K562 (cell line): ENCODE data around the gene ADCY9. TPM values are rescaled to one million over a fixed set of nuclear protein-coding genes. Genes with fewer than 3 reads are reported as not detected.

Source experiments
- ATAC-seq: fragments of 200-7000 bp; cut with Tn5 transposase; 3 replicates; pipeline ENCODE4 v1.9.1; 2020; ENCODE audit warnings: moderate library complexity
- BruUV-seq: library from RNA; stranded (reverse); fragments of 400-500 nt; replicated peaks from 2 replicates; lab custom pipeline; 2021; lab: Mats Ljungman, UMichigan
- CTCF ChIA-PET: fragments of 300-600 bp; formaldehyde crosslinking; extraction: SDS; loops from one replicate; lab custom pipeline; 2021; ENCODE audit warnings: low intra/inter-chr PET ratio; lab: Yijun Ruan, JAX
- POLR2A ChIA-PET: fragments of 300-600, 350-650 bp; sonication (Branson Sonifier 250); formaldehyde crosslinking; extraction: SDS; loops from one replicate; lab custom pipeline; 2021; ENCODE audit warnings: antibody characterized with exemption, inconsistent platforms; lab: Yijun Ruan, JAX
- DNase-seq, 4 experiments: peaks; one replicate each; pipeline versions ENCODE4 v3.0.0 to v3.0.0-alpha.2; 2011 to 2018; ENCODE audit warnings: low spot score in 3 of 4, mixed read lengths in 3 of 4; ENCODE audit errors: extremely low read depth in 1 of 4
- FAIRE-seq: peaks from 2 replicates; lab custom pipeline; 2011; peaks lifted over from hg19 to GRCh38; lab: Jason Lieb, UNC
- H2AFZ ChIP-seq: 2 replicates; pipeline ENCODE4 v1.6.0; 2011; ENCODE audit warnings: low read depth, low read length, control low read depth, inconsistent platforms
- H3K27ac ChIP-seq: fragments of 200-600 bp; 3 replicates; pipeline ENCODE4 v1.8.0; 2011; ENCODE audit warnings: low read depth, mild to moderate bottlenecking, control low read depth, inconsistent platforms, low read length, moderate library complexity, mixed read lengths; ENCODE audit errors: extremely low read depth
- H3K27me3 ChIP-seq, 2 experiments: fragments of 300-600 bp in 1 of 2; 2 replicates in 1 of 2; 3 replicates in 1 of 2; pipeline versions ENCODE4 v1.6.0 to v1.8.0; 2011; ENCODE audit warnings: inconsistent platforms in 2 of 2, low read length in 2 of 2, mild to moderate bottlenecking in 1 of 2, mixed read lengths in 1 of 2, moderate library complexity in 1 of 2; ENCODE audit not compliant: control insufficient read depth in 2 of 2, insufficient read depth in 2 of 2
- H3K36me3 ChIP-seq: fragments of 300-600 bp; 3 replicates; pipeline ENCODE4 v1.8.0; 2011; ENCODE audit warnings: mild to moderate bottlenecking, low read length, inconsistent platforms; ENCODE audit not compliant: control insufficient read depth, insufficient read depth
- H3K4me1 ChIP-seq, 2 experiments: fragments of 200-600 bp in 1 of 2; replicated peaks in 1 of 2; 2 replicates in 1 of 2; 3 replicates in 1 of 2; pipeline versions ENCODE4 v1.5.1 to v1.8.0; 2011; ENCODE audit warnings: inconsistent platforms in 2 of 2, low read length in 2 of 2, mild to moderate bottlenecking in 1 of 2, mixed read lengths in 1 of 2, moderate library complexity in 1 of 2; ENCODE audit not compliant: control insufficient read depth in 2 of 2, insufficient read depth in 2 of 2
- H3K4me2 ChIP-seq: 2 replicates; pipeline ENCODE4 v1.6.1; 2011; ENCODE audit warnings: low read length, control low read depth, inconsistent platforms, mixed read lengths; ENCODE audit not compliant: insufficient read depth
- H3K4me3 ChIP-seq: fragments of 200-600 bp; sonication (generic), shearing (Covaris generic); 2 replicates; pipeline ENCODE4 v1.5.1; 2016; ENCODE audit warnings: control low read depth, inconsistent platforms
- H3K79me2 ChIP-seq: fragments of 200-600 bp; 3 replicates; pipeline ENCODE4 v1.8.0; 2011; ENCODE audit warnings: low read length, inconsistent platforms; ENCODE audit not compliant: control insufficient read depth, insufficient read depth
- H3K9ac ChIP-seq, 2 experiments: 2 replicates each; pipeline versions ENCODE4 v1.6.0 to v1.6.1; 2011; ENCODE audit warnings: low read depth in 2 of 2, low read length in 2 of 2, control low read depth in 1 of 2, inconsistent platforms in 1 of 2, mild to moderate bottlenecking in 1 of 2, mixed read lengths in 1 of 2; ENCODE audit not compliant: insufficient read depth in 1 of 2
- H3K9me1 ChIP-seq: one replicate; pipeline ENCODE4 v1.6.0; 2011; ENCODE audit warnings: inconsistent platforms, mild to moderate bottlenecking, low read length, moderate library complexity; ENCODE audit not compliant: control insufficient read depth, insufficient read depth
- H3K9me3 ChIP-seq: replicated peaks from 2 replicates; pipeline ENCODE4 v1.5.1; 2011; ENCODE audit warnings: low read depth, low read length, inconsistent platforms; ENCODE audit not compliant: control insufficient read depth, insufficient read depth
- H4K20me1 ChIP-seq: replicated peaks from 2 replicates; pipeline ENCODE4 v1.6.1; 2011; ENCODE audit warnings: low read length, inconsistent platforms, mixed read lengths; ENCODE audit not compliant: control insufficient read depth, insufficient read depth
- BMI1 ChIP-seq: fragments of 150-350 bp; IDR thresholded peaks from 2 replicates; pipeline ENCODE4 v1.6.1; 2014; ENCODE audit warnings: low read length
- CEBPB ChIP-seq: fragments of 450-650 bp; IDR thresholded peaks from 2 replicates; pipeline ENCODE4 v1.6.1; 2016; ENCODE audit warnings: missing genetic modification characterization, missing compliant biosample characterization
- CEBPG ChIP-seq, 3 experiments: fragments of 200-800 bp in 1 of 3; sonication (Bioruptor generic) in 1 of 3; sonication (generic) in 1 of 3; formaldehyde crosslinking in 1 of 3; IDR thresholded peaks in 2 of 3; conservative IDR thresholded peaks in 1 of 3; 2 replicates each; pipeline versions ENCODE4 v1.6.1 to v1.8.0; 2016 to 2022; ENCODE audit warnings: missing compliant biosample characterization in 2 of 3, missing genetic modification characterization in 2 of 3, mild to moderate bottlenecking in 1 of 3, missing genetic modification reagents in 1 of 3
- TCF3 ChIP-seq: sonication (generic); formaldehyde crosslinking; IDR thresholded peaks from 2 replicates; pipeline ENCODE4 v1.4.0; 2020; ENCODE audit warnings: mild to moderate bottlenecking, missing genetic modification reagents
- WGBS: fragments of 100-300 bp; shearing (Covaris generic); methylation state at CpG from one replicate; pipeline ENCODE4 v1.1.6; 2016; ENCODE audit warnings: low coverage, mixed read lengths; ENCODE audit not compliant: insufficient coverage; ENCODE audit errors: missing lambda C conversion rate; 5-methylcytosine and 5-hydroxymethylcytosine counted together
- in situ Hi-C: fragments of 300-500 bp; cut with MboI; formaldehyde crosslinking; loops from 4 replicates; pipeline ENCODE4 v1.15.0; 2018; ENCODE audit warnings: inconsistent platforms, mixed read lengths
- intact Hi-C: fragments of 100-400 bp; cut with micrococcal nuclease; formaldehyde crosslinking; loops from 2 replicates; pipeline ENCODE4 v1.14.2; 2022
- polyA plus RNA-seq, 8 experiments: library from polyadenylated mRNA; depleted of rRNA in 4 of 8; stranded (reverse) in 5 of 8; unstranded in 3 of 8; fragments of >200 nt; fragmentation: Nextera tagmentation in 2 of 8; fragmentation: Illumina TruSeq in 1 of 8; extraction: Ambion mirVana in 2 of 8; extraction: Trizol in 1 of 8; gene quantifications; 2 replicates each; pipeline versions ENCODE4 v1.2.1 to v1.2.3, GENCODE V29; 2011 to 2014; ENCODE audit warnings: inconsistent platforms in 1 of 8, missing spikeins in 1 of 8
- total RNA-seq, 7 experiments: library from RNA; depleted of rRNA in 6 of 7; stranded (reverse); fragments of >200 nt in 6 of 7; fragmentation: Illumina TruSeq in 2 of 7; extraction: Trizol in 2 of 7; gene quantifications; 2 replicates each; pipeline versions ENCODE4 v1.2.1 to v1.2.3, GENCODE V29; 2011 to 2021; ENCODE audit warnings: low replicate concordance in 1 of 7

ADCY9 gene
- total and polyA plus RNA-seq, 9 of the 15 experiments (the other 6 are each of a cell fraction or from before 2014, with no cell fraction given): 0.03 to 0.29 (median 0.17) TPM

DNA sequence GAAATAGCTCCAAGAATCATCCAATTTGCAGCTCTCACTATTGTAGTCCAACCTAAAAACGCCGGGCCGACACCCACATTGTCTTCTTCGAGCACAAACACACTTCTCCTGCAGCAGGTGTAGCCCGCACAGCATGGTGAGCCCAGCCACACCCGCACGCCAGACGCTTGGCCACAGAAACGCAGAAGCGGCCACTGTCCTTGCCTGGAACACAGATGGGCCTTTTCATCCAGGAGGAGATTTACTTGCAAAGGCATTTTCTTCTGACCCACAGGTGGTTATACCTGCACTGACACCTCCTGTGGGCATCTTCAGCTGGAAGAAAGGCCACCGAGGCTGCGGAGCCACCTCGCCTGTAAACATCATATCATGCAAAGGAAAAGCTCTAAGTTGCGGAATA, 98.4 kb downstream of the ADCY9 start (continued):
- no peak for TF ChIP-seq TCF3

DNA sequence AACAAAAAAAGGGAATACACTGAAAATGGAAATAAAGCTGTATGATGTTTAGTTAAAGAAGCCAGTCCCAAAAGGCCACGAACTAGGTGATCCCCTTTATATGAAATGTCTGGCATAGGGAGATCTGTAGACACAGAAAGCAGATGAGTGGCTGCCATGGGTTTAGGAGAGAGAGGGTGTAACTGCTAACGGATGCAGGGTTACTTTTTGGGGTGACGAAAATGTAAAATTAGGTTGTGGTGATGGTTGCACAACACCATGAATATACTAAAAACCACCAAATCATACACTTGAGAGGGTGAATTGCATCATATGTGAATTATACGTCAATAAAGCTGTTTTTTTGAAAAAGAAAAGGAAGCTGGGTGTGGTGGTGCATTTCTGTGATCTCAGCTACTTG, 99.6 kb downstream of the ADCY9 start:
- ChIA-PET POLR2A (interaction anchor here (1.2 kb wide), 1 partner anchor 12 kb away, joined by 4 read pairs; no protein-coding TSS in a partner anchor), CTCF (interaction anchor here (0.6 kb wide), 1 partner anchor 496 kb away, joined by 3 read pairs; no protein-coding TSS in a partner anchor)
- peaks cover 3 to 4% of the 10 kb centered on the region in 2 experiments; a peak in 3 of 5 replicates for H3K4me1 ChIP-seq
- no peaks in the 10 kb centered on the region for H3K36me3 ChIP-seq
- intact Hi-C loops: no loop called here
- no peaks in the 10 kb centered on the region for H3K79me2 ChIP-seq
- no peaks in the 10 kb centered on the region for H3K9me3 ChIP-seq
- H3K4me3 ChIP-seq: no peak overlapping the region
- BruUV-seq: no TSS peak
- WGBS: 8% methylated on average over 3 of the region's 4 CpGs
- no peak for FAIRE-seq
- in situ Hi-C loops: no loop called here
- peaks cover 12 to 39% of the 10 kb centered on the region in 2 experiments; a peak in 4 of 5 replicates for H3K27me3 ChIP-seq
- H3K27ac ChIP-seq: no peak overlapping the region
- H2AFZ ChIP-seq: no peak overlapping the region
- no peaks in the 10 kb centered on the region; the same call in 1 of the 2 replicates for H4K20me1 ChIP-seq
- DNase-seq: no peak
- H3K9me1 ChIP-seq: no peaks in the 10 kb centered on the region
- H3K4me2 ChIP-seq: no peak overlapping the region
- no peak overlapping the region for H3K9ac ChIP-seq
- TF ChIP-seq BMI1: no peak
- no peak for TF ChIP-seq CEBPG (CRISPR knock-in tag; IDR thresholded peaks at IDR 0.05)
- peak; percentile 51 to 57; a peak in 3 of 4 replicates for TF ChIP-seq CEBPG (tag; conservative IDR thresholded peaks at IDR 0.05 in 1 of 2, IDR thresholded peaks at IDR 0.05 in 1 of 2)
- peak; percentile 59 for TF ChIP-seq CEBPB
- no peak for ATAC-seq
